GM18868 (cell line): ENCODE results near the gene FER1L5.

Experiments
- ATAC-seq: cut with Tn5 transposase; IDR thresholded peaks from one replicate; pipeline ENCODE4 v1.9.1; 2021; ENCODE audit warnings: mild to moderate bottlenecking, moderate library complexity; ENCODE audit not compliant: unreplicated experiment

The FER1L5 gene

DNA sequence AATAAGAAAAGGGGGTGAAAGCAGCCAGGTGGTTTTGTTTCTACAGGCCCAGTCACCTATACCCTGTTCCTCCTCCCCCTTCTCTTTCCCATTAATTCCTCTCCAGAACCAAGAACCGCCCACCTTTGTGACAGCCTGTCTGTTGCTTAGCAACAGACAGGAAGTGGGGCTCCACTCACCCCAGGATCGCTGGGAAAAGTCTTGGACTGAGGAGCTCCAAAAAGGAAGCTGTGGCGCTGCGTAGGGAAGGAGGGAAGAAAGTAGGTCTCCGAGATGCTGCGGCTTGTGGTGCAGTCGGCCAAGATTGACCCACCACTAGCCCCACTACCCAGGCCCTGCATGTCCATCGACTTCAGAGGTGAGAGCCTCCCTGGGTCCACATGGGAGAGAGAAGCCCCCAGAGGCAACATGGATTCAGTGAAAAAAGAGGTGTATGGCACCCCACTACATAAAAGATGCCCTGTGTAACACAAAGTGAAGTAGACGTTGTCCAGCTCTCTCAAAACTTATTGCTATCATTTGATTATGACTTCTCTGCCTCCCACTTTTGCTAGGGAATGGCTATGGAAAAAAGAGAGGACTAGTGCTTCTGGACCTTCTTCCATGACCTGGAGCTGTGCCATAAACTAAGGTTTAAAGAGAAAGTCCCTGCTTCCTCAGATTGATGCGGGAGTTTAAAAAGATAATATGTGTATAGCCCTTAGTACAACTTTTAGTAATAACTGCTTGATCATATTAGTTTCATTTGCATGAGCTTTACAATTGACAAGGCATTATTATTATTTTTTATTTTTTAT is at the start of gene FER1L5:
Gene FER1L5, plus strand, starts transcription at position 201 of the 797 bp plus-strand sequence. Its CDS starts 73 bp downstream, at position 274.
- ATAC-seq: no peak

DNA sequence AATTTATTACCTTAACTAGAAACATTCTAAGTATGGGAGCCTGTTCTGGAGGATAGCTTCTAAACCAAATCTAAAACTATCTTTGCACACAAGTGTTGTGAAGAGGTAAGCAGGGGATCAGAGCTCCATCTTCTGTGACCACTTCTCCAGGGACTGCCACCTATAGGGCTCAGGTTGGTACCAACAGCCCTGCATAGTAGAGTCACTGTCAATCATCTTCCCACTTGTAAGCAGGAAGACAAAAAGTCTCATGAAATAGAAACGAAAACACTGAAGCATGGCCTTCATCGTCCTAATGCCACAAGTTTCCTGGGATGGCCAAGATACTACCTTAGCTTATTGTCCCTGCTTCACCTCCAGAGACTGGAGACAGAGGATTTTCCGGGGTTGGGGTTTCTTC is 48.3 kb upstream of the FER1L5 start:
- no peak for ATAC-seq

DNA sequence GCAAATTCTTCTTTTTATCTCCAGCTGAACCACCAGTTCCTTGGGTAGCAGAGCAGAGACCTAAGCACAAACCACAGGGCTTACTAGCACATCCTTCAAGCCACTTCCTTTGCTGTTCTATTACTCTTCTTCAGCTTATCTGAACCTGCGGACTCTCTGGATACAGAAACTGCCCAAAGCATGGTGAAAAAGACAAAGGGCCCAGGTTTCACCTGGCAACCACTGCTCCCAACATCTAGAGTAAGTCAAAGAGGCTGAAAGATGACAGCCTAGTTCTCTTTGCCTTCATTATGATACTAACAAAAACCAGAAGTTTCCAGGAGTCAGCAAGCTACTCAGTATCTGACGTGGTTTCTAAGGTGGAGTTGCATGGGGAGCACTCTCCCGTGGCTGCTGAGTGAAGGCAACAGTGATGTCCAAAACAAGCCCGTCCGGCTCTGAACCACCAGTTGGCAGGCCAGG is 47.8 kb upstream of the FER1L5 start:
- ATAC-seq: no peak

DNA sequence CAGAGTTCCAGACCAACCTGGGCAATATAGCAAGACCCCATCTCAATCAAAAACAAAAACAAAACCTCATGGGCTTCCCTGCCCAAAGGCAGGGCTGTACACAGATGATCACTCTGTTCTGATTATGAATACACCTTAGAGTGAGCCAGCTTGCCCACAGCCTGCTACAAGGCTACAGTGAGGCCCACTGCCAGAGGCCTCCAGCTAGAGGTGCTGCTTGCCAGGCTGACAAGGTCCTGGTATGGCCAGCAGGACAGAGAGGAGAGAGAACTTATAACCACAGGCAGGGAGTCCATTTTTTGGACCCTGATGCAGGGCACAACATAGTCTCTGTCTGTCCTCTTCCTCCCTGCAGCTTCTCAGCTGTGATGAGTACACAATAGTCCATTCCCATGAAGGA is 46.0 kb upstream of the FER1L5 start:
- ATAC-seq: no peak

DNA sequence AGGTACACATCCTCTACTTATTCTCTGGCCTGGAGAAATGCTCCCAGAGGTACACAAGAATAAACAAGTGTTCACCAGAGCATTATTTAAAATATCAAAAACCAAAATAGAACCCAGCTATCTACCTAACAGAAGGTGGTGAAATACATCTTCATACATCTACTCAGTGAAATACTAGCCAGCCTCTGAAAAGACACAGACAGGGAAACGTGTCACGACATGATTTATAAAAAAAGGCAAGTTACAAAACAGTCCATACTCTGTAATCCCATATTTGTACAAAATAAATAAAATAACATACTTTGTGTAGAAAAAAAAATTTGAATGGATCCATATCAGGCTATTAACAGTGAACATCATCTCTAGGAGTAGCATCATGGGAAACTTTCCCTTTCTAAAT is 42.6 kb upstream of the FER1L5 start:
- no peak for ATAC-seq

DNA sequence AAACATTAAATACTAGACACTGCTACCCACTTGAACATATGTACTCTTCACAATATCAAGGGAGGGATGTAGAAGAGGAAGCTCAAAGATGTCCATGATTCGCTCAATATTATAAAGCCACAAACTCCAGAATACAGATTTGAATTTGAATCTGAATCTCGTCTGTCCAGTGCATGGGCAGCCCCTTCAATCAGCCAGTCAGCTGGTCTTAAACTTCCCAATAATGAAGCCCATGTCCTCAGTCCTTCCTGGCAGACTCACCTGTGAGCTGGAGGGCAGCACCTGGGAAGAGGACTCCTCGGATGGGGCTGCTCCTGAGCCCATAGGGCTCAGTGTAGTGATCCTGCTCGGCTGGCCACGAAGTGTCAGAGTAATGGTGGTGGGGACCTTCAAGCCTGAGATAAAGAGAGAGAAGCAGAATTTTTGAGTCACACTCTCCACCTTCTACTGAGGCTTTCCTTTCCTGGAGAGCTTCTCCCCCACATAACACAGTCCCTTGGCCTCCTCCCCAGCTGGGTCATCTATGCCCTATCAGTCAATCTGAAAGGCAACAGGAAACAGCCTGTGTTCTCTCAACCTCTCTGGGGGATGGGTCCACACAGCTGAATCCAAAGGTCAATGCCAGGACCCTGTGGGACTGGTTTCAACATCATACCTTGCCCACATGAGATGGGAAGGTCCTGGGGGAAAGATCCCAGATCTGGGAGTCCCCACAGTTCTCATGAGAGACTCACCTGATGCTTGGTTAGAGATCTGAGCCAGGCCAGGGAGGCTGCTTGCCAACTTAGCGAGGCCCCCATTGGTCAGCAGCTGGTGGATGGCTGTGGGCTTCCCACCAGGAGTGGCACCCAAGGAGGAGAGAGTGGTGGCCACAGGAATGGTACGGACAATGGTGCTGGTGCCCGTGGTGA is 40.9 kb upstream of the FER1L5 start:
- ATAC-seq: no peak

DNA sequence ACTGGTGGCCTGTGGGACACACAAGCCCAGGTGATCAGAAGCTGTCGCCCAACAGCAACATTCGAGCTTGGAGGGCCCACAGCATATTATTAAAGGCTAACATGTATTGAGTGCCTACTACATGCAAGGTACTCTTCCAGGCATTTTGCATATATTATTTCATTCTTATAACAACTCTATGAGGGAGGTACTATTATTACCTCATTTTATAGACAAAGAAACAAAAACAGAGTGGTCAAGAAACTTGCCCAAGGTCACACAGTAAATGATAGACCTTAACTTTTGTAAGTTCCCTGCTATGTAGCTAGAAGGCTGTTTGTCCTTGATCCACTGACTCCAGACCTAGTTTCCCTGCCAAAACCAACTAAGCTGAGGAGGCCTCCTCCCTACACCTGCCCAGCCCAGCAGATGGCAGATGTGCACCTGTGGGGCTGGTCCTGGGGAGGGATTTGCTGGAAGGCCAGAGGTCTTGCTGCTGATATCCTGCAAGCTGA is 40.2 kb upstream of the FER1L5 start:
- no peak for ATAC-seq

DNA sequence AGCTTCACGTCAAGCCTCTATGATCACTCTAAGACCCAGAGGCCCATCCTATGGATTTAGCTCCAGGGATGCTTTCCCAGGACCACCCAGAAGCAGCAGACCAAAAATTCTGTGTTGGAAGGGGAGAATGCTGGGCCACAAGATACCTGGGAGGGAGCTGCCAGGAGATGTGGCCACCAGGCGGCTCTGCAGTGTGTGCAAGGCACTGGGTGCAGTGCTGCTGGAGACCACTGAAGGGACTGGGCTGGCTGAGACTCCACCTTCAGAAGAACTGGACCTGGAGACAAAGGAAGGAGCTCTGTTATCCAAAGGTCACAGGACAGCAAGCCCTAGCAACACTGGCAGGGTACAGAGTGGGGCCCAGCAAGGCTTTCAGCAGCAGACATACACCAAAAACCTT is 38.5 kb upstream of the FER1L5 start:
- ATAC-seq: no peak

DNA sequence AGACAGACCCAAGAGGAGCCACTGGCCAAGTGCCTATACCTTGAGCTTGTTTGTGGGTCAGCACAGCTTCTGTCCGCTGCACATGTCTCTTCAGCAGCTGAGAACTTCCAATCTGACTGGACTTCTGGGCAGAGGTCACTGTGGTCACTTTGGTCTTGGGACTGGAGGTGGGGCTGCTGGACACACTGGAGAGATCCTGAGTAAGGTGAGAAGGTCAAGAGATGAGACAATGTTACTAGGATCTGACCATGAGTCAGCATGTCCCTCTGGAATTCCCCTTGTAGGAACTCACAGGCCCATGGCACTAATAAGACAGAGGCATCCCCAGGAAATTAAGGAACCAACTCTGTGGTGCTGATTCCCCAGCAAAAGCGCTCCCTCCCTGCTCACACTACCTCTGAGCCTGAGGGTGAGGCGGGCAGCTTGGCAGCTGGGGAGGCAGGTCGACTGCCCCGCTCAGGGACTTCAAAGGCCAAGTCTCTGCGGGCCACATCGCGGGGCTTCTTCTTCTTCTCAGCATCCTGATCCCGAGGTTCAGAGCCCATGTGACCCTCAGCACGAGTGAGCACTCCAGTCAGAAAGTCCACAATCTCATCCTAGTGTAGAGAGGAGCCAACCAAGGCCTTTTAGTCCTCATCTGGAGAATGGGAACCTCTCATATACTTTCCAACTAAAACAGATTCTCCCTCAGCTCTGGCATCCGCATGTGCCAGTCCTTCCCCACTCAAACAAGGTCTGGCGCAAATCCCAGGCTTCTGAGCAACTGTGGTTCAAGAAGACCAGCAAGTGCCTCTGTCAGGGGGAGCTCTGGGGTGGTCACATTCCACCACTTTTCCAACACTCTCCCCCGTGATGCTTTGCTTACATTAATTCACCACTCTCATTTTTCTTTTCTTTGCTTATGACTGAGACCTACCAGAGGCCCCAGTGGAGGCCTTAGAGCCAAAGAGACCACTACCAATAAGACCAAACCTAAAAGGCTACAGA is 33.8 kb upstream of the FER1L5 start:
- no peak for ATAC-seq

DNA sequence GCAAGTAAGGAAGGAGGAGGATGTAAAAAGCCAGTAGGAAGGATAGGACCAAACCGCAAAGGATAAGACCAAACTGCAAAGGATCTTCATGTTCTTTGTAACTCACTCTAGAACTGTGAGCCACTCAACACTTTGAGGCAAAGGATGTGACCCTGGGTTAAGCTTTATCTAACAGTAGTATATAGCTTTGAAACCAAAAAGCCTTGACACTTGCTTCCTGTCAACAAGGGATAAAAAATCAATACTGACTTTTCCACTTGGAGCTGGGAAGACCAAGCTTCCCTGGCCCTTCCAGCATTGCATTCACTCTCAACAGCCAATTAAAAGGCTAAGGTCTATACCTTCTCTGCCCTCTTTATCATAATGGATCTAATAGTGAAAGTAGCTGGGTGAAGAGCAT is 26.4 kb upstream of the FER1L5 start:
- no peak for ATAC-seq

DNA sequence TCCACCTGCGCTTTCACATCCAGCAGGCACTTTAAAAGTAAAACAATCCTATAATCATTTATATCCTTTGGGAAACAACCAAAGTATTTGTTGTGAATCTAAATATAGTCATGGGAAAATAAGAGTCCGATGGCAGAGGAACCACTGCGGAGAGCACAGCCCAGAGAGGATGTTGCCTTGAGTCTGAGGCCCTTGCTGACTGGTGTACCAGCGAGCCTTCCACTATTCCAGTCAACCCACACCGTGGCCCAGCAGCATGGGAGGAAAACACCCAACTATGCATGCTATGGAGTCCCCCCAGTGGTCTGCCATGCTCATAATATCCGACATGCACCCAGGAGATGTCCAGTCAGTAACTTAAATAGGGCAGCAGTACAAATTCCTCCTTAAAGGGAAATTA is 26.0 kb upstream of the FER1L5 start:
- no peak for ATAC-seq

DNA sequence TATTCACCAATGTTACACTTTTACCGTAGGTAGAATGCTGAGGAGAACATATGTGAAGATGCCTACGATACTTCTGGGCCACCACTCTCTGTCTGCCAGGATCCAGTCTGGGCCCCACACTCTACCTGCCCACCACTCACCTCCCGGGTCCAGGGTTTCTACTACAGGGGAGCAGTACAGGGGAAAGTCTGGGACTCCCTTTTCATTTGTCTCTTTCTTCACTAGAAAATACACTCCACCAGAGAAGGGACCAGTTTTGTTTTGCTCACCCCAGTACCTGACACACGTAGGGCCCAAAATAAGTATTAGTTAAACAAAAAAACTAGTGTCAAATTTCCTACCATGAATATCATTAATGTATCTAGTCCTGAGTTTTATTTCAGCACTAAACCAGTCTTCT is 25.6 kb upstream of the FER1L5 start:
- no peak for ATAC-seq

DNA sequence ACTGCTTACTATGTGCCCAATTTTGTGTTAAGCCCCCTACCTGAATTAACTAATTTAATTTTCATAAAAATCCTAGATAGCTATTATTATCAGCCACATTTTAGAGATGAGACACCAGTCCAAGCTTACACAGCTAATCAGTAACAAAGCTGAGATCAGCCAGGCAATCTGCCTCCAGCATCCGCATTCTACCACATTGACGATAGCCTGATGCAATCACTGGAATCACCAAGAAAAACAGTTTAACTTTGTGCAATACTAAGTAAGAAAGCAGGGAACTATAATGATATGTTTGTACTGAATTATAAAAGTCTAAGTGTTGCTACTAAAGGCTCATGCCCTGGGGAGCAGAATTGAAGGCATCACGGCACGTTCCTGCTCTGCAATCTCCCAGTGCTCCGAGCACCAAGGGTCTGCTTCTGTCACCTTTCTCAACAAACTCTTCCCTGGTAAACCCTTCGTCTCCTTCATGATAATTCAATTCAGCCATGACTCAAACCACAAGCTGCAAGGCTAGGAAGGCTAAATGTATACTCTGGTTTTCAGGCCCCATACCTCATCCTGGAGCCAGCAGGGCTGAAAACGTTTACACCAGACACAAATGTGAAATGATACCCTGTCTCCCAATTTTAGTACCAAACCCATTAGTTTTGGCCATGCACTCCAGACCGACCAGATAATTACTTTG is 23.8 kb upstream of the FER1L5 start:
- ATAC-seq: no peak

DNA sequence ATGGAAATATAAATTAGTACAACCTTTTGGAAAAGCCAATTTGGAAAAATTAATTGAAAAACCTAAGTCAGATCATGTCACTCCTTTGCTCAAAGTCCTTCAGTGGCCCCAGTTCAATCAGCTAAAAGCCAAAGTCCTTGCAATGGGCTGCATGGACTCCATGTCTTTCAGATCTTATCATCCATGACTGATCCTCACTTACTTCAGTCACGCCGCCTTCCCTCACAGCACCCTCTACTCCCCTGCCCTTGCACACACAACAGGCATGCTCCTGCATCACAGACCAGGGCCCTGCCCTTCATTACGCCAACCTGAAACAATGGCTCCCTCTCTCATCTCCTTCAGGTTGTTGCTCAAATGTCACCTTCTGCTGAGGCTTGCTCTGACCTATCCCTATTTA is 20.0 kb upstream of the FER1L5 start:
- ATAC-seq: no peak

DNA sequence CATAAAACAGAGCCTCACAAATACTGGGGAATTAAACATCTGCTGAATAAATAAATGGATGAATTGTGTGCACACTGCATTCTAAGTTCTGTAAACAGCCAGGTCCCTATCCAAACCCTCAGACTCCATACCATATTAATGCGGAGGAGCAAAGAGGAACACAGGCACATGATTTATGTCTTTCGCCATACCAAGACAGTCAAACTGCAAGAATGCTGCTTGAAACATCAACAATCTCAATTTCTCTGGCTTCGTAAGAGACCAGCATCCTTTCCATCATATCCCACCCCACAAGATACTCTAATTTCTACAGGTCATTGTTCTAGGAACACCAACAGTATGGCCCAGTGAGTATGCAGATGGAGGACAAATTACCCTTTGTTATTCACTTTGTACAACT is 19.4 kb upstream of the FER1L5 start:
- ATAC-seq: no peak

DNA sequence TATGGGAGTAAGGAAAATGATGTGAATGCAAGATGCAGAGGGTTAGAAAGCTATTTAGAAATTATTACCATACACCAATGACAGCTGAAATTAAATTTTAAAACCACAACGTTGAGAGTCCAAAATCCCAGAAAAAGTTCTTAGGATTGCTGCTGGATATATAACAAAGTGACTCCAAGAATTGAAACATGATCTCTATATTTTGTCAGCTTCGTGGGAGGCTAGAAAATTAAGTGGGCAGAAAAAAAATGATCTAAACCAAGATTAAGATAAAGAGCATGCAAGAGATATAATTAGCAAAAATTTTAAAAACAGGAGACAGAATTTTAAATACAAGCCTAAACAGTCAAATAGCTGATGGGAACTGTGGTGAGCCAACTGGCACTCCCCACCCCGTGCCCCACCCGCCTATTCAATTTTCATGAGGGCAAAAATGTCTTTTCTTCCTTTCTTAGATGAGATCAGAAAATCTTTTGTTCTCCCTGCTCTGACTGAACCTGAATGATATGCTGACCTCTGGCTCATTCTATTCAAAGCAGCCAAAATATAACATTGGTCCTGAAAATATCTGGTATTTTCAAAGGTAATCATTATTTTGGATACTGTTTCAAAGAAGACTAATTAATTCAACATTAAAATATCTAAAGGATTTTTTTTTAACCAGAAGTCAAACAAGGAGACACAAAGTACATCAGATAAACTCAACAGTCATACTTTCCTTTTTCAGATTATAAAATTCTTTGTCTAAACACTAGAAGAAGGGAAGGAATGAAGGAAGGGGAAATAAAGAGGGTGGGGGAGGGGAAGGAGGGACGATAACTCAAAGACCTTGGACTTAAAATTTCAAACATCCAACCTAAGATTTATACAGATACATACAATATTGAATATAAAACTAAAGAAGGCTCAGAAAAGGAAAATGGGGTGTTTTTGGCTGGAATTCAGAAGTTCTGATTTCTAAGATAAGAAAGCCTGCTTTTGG is 16.7 kb upstream of the FER1L5 start:
- no peak for ATAC-seq

DNA sequence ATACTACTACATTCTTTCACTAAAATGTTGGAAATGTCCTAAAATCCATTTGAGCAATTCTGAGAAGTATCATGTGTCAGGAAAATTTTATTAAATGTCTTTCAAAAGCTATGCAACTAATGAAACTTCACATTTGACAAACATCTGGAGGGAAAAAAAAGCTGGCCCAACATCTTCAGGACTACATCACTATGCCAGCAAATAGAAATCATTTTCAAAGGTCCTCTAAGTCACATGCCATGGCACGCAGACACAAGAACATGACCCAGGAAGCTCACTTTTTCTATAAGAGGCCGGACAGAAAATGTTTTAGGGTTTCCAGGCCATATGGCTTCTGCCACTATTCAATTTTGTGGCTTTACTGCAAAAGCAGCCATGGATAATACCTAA is 16.0 kb upstream of the FER1L5 start:
- no peak for ATAC-seq

DNA sequence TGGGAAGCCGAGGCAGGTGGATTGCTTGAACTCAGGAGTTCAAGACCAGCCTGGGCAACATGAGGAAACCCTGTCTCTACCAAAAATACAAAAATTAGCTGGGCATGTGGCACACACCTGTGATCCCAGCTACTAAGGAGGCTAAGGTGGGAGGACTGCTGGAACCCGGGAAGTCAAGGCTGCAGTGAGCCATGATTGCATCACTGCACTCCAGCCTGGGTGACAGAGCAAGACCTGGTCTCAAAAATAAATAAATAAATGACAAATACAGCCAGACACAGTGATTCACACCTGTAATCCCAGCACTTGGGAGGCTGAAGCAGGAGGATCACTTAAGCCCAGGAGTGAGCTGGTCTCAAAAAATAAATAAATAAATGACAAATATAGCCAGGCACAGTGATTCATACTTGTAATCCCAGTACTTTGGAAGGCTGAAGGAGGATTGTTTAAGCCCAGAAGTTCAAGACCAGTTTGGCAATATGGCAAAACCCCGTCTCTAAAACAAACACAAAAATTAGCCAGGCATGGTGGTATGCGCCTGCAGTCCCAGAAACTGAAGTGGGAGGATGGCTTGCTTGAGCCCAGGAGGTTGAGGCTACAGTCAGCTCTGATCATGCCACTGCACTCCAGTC is 10.6 kb upstream of the FER1L5 start:
- ATAC-seq: no peak
